ENCODE results near the gene ING2.
A peak's percentile ranks its signal among the peaks of the same experiment; 100 is the strongest.
"Not testable (repeated sequence)": the region's sequence is repeated elsewhere in the genome, so short reads cannot be mapped to it uniquely, and the experiment has no call there.

ING2 gene, protein sequence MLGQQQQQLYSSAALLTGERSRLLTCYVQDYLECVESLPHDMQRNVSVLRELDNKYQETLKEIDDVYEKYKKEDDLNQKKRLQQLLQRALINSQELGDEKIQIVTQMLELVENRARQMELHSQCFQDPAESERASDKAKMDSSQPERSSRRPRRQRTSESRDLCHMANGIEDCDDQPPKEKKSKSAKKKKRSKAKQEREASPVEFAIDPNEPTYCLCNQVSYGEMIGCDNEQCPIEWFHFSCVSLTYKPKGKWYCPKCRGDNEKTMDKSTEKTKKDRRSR

DNA sequence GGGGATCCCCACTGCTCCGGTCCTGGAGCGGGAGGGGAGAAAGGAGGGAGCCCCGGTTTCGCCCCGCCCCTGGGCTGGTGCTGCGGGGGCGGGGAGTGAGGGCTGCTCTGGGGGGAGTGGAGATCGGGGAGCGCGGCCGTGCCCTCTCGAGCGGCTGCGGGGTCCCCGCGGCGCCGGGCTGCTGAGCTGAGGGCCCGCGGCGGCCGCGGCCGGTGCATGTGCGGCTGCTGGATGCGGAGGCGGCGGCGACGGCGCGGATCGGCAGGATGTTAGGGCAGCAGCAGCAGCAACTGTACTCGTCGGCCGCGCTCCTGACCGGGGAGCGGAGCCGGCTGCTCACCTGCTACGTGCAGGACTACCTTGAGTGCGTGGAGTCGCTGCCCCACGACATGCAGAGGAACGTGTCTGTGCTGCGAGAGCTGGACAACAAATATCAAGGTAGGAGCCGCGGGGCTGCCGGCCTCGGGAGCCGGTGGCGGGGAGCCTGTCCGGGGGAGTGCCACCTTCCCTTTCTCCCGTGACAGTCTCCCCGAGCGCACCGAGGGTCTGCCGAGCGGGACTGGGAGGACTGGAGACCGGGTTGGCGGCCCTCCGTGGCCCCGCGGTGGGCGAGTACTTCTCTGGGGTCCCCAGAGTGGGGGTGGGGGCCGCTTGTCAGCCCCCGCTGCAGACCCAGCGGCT is at the start of gene ING2:
ING2 (plus strand) TSS at position 129 of the 681 bp plus-strand sequence; CDS start at position 267, 138 bp downstream.
- H3K4me3 ChIP-seq (ENCODE audit: low read depth, low read length): peak within 1 kb of the TSS; percentile 97
- TF ChIP-seq, protein P1, sequence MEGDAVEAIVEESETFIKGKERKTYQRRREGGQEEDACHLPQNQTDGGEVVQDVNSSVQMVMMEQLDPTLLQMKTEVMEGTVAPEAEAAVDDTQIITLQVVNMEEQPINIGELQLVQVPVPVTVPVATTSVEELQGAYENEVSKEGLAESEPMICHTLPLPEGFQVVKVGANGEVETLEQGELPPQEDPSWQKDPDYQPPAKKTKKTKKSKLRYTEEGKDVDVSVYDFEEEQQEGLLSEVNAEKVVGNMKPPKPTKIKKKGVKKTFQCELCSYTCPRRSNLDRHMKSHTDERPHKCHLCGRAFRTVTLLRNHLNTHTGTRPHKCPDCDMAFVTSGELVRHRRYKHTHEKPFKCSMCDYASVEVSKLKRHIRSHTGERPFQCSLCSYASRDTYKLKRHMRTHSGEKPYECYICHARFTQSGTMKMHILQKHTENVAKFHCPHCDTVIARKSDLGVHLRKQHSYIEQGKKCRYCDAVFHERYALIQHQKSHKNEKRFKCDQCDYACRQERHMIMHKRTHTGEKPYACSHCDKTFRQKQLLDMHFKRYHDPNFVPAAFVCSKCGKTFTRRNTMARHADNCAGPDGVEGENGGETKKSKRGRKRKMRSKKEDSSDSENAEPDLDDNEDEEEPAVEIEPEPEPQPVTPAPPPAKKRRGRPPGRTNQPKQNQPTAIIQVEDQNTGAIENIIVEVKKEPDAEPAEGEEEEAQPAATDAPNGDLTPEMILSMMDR (IDR thresholded peaks at IDR 0.05; ENCODE audit: low read depth, low read length, missing control alignments): no peak
- peak; percentile 39 for DNase-seq (ENCODE audit: low read depth)

DNA sequence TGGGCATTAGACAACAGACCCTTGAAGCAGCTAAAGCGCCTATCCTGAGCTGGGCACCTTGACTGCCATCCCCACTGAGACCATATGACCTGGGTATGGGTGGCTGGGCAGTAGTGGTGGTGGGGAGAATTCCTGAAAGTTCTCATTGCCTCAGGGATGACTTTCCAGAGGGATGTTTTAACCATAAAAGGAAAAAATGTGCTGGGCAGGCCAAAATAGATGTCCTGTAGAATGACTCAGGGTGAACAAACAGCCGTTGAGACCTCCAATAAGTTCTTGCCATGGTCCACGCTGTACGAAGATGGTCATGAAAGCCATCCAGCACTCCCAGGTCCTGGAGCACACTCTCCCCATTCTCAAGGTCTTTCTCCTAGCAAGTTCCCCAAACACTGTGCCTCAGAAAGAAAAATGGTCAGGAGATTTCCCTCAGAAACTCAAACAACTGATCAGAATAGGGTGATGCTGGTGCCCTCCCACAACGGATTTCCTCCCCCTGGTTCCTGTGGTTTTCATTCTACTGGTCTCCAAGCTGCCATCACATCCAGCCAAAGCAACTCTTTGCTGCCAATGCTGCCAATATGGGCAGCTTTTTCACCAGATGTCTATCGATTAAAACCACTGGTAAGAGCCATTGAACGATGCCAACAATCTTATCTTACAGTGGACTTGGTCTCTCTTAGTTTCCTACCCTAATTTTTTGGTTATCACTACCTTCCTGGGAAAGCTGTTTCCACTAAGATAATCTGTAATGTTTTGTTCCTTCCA is 49.2 kb upstream of the ING2 start:
- DNase-seq (ENCODE audit: low read depth): no peak
- TF ChIP-seq, protein P1 (IDR thresholded peaks at IDR 0.05; ENCODE audit: low read depth, low read length, missing control alignments): no peak
- H3K4me3 ChIP-seq (ENCODE audit: low read depth, low read length): no peak overlapping the region

DNA sequence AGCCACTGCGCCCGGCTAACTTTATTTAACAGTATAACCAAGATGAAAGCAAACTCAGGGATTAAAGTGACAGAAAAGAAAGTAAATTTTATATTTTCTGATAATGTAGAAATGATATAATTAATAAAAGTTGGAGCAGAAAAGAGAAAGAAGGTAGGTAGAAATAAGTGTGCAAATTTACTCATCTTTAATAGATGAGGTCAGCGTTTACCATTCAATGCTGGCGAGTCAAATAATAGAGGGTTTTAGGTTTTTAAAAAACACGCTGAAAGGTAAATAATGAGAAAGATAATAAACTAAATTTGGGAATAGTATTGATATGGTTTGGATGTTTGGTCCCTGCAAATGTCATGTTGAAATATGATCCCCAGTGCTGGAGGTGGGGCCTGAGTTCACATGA is 46.9 kb upstream of the ING2 start:
- DNase-seq (ENCODE audit: low read depth): no peak
- TF ChIP-seq, protein P1 (IDR thresholded peaks at IDR 0.05; ENCODE audit: low read depth, low read length, missing control alignments): no peak
- no peak overlapping the region for H3K4me3 ChIP-seq (ENCODE audit: low read depth, low read length)

DNA sequence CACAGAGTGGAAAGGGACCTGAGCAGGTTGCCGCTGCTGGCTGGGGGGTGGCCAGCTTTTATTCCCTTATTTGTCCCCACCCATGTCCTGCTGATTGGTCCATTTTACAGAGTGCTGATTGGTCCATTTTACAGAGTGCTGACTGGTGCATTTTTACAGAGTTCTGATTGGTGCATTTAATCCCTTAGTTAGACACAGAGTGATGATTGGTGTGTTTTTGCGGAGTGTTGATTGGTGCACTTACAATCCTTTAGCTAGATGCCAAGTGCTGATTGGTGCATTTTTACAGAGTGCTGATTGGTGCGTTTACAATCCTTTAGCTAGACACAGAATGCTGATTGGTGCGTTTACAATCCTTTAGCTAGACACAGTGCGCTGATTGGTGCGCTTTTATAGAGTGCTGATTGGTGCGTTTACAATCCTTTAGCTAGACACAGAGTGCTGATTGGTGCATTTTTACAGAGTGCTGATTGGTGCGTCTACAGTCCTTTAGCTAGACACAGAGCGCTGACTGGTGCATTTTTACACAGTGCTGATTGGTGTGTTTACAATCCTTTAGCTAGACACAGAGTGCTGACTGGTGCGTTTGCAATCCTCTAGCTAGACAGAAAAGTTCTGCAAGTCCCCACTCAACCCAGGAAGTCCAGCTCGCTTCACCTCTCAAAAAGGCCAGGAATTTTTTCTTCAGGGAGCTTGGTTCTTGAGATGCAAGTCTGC is 40.8 kb upstream of the ING2 start:
- DNase-seq (ENCODE audit: low read depth); H3K4me3 ChIP-seq (ENCODE audit: low read depth, low read length): not testable (repeated sequence)

DNA sequence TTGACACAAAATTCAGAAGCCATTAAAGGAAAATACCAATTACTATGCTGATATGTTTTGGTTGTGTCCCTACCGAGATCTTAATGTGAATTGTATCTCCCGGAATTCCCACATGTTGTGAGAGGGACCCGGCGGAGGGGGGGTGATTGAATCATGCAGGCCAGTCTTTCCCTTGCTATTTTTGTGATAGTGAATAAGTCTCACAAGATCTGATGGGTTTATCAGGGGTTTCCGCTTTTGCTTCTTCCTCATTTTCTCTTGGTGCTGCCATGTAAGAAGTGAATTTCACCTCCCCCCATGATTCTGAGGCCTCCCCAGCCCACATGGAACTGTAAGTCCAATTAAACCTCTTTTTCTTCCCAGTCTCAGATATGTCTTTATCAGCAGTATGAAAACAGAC is 39.0 kb upstream of the ING2 start:
- H3K4me3 ChIP-seq (ENCODE audit: low read depth, low read length); DNase-seq (ENCODE audit: low read depth): not testable (repeated sequence)

DNA sequence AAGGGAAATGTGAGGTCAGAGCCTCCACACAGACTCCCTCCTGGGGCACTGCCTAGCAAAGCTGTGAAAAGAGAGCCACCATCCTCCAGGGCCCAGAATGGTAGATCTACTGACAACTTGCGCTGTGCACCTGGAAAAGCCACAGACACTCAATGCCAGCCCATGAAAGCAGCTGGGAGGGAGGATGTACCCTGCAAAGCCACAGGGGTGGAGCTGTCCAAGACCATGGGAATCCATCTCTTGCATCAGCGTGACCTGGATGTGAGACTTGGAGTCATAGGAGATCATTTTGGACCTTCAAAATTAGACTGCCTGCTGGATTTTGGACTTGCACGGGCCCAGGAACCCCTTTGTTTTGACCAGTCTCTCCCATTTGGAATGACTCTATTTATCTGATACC is 37.6 kb upstream of the ING2 start:
- DNase-seq (ENCODE audit: low read depth): no peak
- TF ChIP-seq, protein P1 (IDR thresholded peaks at IDR 0.05; ENCODE audit: low read depth, low read length, missing control alignments): no peak
- H3K4me3 ChIP-seq (ENCODE audit: low read depth, low read length): no peak overlapping the region

DNA sequence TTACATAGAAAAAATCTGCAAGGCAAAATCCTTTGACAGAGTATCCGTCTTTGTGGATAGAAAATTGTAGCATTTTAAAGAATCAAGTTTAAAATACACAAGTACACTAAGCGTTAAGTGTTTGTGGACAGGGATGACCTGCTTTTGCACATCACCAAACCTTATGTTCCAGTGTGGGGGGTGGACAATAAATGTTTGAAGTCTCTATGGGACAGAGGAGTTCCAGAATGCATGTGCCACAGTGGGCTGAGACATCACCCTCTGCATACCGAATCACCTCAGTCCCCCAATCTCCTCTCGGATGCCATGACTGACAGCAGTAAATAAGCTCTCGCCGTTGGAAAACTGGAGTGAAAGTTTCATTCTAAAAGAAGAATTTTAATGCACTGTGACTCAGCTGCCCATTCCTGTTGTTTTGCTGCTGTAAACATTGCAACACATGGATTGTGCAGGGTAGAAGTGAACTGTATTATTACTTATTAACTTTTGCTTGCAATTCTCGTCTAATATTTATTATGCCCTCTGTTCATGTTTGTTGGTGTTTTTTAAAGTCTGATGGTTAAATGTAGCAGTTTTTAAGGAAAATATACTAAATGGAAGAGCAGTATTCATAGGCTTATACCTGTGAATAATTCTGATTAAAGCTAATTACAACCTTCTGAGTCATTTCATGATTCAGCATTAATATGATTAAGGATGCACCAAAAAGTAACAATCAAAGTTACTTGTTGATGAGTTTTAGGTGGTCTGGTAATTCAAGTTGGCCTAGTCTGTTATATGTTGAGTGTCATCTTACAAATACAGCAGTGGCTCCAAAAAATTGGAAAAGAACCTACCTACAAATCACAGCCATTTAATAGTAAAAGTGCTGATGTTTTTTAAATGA is 36.4 kb upstream of the ING2 start:
- TF ChIP-seq, protein P1 (IDR thresholded peaks at IDR 0.05; ENCODE audit: low read depth, low read length, missing control alignments): no peak
- no peak overlapping the region for H3K4me3 ChIP-seq (ENCODE audit: low read depth, low read length)
- no peak for DNase-seq (ENCODE audit: low read depth)
